ENCODE results near the gene CHCHD4. TPM values are rescaled to one million over a fixed set of nuclear protein-coding genes. Genes with fewer than 3 reads are reported as not detected.
"Not testable (repeated sequence)": the region's sequence is repeated elsewhere in the genome, so short reads cannot be mapped to it uniquely, and the experiment has no call there.

CHCHD4 gene
- total RNA-seq, 2 donors from 2014 or later: 17.6 to 18.9 TPM

DNA sequence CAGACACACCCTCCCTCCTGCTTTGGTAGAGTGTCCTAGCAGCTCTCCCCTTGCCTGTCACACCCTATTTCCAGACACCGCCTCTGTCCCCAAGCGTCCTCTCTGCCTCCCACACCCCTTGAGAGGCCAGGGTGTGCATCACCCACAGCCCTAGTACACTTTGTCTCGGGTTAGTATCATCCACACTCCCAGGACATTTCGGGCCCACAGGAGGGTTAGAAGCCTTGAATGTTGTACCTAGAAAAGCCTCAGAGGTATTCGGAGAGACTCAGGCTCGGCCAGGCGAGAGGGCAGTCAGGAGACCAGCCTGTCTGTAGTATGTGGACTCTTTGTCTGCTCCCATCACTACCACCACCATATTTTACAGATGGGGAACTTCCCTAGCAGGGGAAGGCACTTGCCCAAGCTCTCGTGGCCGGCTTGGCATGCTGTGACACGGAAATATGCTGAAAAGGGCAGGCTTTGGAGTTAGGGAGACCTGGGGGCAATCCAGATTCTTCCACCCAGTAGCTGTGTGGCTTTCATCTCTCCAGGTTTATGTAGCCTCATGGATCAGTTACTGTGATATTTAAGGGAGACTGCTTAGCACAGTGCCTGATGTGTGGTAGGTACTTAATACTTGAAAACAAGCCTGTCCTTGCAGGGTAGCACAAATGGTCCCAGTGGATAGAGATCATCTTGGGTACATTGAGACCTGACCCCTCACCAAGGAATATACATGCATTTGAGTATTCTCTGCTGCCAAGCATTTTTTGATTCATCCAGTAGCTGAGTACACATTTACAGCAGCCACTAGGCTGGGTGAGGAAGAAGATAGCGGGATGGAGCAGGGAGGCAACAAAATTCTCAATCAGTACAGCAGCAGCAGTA is 1.6 kb upstream of the CHCHD4 start:
- DNase-seq: no peak
- ATAC-seq: no peak
- intact Hi-C loops (cut with DNase I, micrococcal nuclease): loop anchor here in 1 of 2 donors (5.0 to 10.0 kb wide), 2 partner anchors 51 to 231 kb away; partner anchors contain the start of genes LSM3 and XPC

DNA sequence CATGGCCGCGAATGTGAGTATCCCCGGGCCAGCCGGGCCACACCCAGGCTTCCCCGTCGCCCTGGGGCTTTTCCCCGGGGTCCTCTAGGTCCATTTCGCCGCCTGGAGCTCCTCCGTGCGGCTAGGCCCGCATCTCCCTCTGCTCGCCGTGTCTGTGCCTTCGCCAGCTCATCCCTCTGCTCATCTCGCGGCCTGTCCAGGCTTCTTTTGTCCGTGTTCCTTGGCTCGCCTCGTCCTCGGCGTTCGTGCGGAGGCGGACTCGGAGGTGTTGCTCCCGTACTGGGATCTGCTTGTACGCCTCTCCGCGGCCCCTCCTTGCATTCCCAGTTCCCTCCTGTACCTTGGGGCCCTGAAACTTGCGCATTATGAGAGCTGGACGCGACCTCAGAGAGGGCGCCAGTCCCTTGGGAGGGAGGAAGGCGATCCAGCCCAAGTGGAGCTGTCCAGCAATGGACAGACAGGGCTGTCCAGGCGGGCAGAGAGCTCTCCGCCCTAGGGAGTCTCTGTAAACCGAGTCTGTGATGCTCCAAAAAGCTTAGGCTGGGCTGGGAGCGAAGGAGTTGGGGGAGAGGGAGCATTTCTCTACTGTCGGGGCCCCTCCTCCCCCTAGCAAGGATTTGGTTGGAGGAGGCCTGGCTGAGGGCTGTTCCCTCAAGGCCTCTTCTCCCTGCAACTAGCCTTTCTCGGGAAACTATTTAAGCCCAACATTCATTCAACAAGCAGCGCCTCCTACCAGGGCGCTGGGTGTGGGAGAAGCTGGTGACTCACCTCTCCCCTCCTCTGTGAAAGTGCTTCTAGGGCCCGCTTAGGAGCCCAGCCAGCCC is 735 bp upstream of the CHCHD4 start:
- intact Hi-C loops (cut with DNase I, micrococcal nuclease): loop anchor here in 1 of 2 donors (5.0 to 10.0 kb wide), 2 partner anchors 52 to 231 kb away; partner anchors contain the start of genes LSM3 and XPC
- ATAC-seq: peak; percentile 61
- peak; percentile 59 to 81 for DNase-seq

DNA sequence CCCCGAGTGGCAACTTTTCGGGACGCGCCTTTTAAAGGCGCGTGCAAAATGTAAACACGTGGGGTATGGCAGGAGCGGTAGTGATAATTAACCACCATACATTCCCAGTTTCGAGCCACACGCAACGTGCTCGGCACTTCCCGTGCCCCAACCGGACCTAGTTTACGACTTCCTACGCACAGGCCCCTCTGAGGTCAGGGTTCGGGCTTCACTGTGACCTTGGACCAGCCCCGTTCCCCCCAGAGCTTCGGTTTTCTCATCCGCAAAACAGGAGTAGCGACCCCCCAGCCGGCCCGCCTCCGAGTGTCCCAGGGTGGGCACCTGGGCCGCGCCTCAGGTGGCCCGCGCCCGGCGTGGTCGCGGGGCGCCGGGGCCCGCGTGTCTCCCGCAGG is 451 bp downstream of the CHCHD4 start:
- peak; percentile 78 to 81 for DNase-seq
- intact Hi-C loops (cut with DNase I, micrococcal nuclease): loop anchor here in 1 of 2 donors (10.0 kb wide), 1 partner anchor 229 kb away; no protein-coding TSS in a partner anchor
- peak; percentile 49 for ATAC-seq

DNA sequence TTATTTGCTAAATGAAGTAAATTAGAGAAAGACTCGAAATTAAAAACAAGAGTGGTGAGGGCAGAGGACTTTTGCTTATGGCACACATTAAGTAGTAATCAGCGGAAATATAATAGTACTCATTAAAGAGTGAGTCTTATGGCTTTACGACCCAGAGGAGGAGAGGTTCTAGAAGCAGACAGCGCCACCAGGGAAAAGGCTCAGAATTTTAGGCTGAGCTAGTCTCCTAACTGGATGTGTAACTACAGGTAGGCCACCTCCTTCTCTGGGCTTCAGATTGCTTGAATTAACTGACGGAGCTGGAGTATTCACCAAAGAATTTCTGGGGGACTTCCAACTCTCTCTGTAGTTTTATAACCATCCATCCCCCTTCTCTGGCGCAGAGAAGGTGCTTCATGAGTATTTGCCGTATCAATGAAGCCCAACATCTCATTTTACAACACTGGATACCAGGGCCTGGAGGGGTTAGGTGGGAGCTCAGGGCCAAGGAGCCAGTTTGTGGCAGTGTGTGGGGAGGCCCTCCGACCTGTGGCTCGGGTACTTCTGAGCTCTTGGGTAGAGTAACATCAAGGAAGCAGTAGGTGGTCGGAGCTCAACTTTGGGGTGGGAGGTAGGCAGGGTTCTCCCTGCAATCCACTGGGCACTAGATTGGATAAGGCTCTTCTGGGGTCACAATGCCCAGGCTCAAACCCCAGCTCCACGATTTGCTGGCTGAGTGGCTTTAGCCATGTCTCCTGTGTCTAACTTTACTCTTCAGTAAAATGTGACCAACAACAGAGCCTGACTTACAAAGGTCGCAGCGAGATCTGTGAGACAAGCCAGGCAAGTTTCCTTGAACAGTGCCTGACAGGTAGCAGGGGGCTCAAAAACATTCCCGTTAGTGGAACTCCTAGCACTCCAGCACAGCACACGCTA is 1.1 kb downstream of the CHCHD4 start:
- no peak for ATAC-seq
- DNase-seq: no peak
- intact Hi-C loops (cut with DNase I, micrococcal nuclease): loop anchor here in 1 of 2 donors (10.0 kb wide), 1 partner anchor 229 kb away; no protein-coding TSS in a partner anchor

DNA sequence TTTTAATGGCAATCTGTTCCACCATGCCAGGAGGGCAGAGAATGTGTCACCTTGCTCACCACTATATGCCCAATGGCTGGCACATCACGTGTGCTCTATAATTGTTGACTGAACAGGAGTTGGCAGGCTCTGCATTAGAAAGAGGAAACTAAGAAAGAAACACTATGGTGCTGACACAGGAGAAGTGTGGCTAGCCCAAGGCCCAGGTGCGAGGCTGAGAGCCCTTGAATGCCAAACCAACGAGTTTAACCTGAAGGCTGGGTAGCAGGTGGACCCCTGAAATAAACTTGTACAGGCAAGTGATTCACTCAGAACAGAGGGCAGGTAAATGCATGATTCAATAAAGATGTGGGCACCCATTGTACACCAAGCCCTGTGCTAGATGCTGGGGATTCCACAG is 2.4 kb downstream of the CHCHD4 start:
- intact Hi-C loops (cut with DNase I, micrococcal nuclease): loop anchor here in 1 of 2 donors (10.0 kb wide), 1 partner anchor 228 kb away; no protein-coding TSS in a partner anchor
- DNase-seq: no peak
- ATAC-seq: no peak

DNA sequence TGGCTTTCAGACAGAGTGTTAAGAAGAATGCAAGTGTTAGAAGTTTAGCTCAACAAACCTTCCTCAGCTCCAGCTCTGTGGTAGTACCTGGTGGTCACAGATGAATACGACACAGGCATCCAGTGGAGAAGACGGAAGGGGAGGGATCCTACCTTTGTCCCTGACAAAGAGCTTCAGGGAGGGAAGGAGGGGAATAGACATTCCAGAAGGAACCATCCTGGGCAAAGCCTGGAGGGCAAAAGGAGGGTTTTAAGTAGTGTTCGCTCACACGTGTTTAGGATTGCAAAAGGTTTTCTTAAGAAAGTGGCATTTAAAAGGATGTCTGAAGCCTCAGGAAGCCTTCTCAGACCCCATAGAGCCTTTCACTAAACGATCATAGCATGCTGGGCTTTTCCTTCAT is 2.8 kb downstream of the CHCHD4 start:
- DNase-seq: no peak
- intact Hi-C loops (cut with DNase I, micrococcal nuclease): loop anchor here in 1 of 2 donors (10.0 kb wide), 1 partner anchor 227 kb away; no protein-coding TSS in a partner anchor
- no peak for ATAC-seq

DNA sequence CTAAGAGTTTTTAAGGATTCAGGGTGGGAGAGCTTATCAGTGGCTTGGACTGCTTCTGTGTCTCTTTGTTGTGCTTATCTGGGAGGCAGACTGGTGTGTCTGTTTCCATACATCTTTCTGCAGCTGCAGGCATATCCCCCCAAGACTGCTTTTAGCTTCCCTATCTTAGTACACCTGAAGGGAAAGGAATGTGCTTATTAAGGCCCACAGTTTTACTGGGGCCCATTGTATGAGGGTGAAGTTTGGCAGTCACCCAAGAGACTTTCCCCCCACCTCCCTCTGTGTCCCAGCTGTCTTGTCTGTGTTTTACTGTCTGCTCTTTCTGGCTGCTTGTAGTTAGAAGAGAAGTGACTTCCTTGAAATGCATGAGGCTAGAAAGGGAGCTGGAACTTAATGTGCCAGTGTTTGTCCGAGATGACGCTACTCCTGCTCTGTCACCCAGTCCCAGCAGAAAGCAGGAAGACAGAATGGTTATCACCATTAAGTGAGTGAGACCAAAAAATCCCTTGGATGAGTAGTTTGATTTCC is 3.7 kb downstream of the CHCHD4 start:
- DNase-seq, ATAC-seq: not testable (repeated sequence)
- intact Hi-C loops (cut with DNase I, micrococcal nuclease): loop anchor here in 1 of 2 donors (10.0 kb wide), 1 partner anchor 226 kb away; no protein-coding TSS in a partner anchor

DNA sequence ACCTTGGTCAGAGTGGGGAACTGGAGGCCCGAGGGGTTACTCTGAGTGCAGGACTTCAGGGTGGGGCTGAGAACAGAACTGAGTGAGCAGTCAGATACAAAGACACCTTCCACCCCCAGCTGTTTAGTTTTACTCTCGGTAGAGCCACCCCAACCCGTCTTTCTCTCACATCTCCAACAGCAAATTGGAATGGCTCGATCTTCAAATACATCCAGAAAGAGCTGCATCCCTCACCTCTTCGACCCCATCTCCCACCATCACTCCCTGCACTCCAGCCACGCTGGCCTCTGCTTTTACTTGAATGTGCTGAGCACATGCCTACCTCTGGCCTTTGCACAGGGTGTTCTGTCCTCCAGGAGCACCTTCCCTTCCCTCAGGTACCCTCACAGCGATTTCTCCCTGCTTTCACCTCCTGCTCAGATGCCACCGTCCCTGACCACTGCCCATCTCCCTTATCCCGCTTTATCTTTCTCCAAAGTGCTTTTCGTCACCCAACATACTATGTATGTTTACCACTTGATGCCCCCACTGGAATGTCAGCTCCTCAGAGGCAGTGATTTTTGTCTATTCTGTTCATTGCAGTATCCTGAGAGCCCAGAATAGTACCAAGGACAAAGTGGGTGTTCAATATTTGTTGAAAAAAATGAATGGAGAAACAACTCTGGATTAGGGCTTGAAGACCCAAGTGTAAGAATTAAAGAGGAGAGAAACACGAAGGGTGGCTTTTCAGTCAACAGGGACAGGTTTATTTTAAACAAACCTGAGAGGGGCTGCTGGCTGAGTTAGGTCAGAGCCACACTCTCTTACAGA is 4.4 kb downstream of the CHCHD4 start:
- intact Hi-C loops (cut with DNase I, micrococcal nuclease): loop anchor here in 1 of 2 donors (10.0 kb wide), 1 partner anchor 226 kb away; no protein-coding TSS in a partner anchor
- no peak for ATAC-seq
- no peak for DNase-seq

DNA sequence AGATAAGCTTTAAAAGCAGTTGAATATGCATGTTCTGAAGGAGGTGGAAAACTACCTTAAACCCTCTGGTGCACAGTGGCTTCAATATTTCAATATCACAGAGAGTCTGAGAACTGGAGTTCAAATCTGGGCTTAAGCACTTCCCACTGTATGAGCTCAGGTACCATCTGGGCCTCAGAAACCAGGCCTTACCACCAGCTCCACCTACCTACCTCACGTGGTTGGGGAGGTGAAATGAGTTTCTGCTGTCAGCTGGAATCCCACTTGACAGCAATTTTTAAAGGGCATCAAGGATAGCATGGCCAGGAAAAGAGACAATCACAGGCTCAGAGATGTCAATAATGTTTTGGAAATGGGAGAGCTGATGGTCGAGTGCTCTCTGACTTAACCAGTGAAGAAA is 5.0 kb downstream of the CHCHD4 start:
- DNase-seq (no peak), ATAC-seq (no peak)
- intact Hi-C loops (cut with DNase I, micrococcal nuclease): loop anchor here in 1 of 2 donors (10.0 kb wide), 1 partner anchor 225 kb away; no protein-coding TSS in a partner anchor

DNA sequence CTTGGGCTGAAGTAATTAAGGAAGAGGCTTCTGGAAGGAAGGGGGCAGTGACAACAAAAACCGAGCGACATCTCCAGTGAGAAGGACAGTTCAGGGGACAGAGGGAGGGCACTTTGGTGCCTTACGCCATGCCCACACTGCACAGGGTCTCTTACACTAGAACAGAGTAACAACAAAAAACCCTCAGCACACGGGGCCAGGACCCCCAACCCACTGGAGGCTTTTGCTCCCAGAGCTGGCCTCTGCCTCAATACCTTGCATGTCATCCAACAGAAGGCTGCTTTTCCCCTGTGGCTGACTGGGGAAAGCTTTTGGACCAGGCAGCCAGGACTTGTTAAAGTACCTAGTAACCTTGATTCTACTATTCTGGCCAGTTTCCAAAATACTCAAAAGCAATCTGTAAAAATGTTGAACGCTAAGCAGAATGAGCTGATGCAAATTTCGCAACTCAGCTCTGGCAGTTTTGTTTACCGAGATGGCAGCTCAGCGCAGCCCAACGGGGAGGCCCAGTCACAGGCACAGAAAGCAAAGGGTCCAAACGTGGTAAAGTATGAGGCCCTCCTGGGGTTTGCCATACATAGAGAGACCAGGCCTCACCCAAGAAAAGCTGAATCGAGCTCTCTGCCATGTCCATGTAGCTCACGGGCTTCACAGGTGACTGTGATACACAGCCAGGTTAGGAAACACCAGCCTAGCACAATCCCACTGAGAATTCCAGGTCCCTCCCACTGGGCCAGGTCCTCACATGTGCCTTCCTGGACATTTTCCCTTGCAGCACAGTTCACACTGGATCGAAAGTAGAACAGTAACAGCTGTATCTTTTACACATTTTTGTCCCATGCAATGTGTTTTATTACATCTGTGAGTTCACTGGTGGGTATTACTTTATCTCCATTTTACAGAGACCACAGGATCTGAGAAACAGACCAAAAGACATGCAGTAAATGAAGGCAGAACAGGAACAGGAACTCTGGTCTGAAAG is 6.0 kb downstream of the CHCHD4 start:
- ATAC-seq (no peak), DNase-seq (no peak)
- intact Hi-C loops (cut with DNase I, micrococcal nuclease): no loop called here

DNA sequence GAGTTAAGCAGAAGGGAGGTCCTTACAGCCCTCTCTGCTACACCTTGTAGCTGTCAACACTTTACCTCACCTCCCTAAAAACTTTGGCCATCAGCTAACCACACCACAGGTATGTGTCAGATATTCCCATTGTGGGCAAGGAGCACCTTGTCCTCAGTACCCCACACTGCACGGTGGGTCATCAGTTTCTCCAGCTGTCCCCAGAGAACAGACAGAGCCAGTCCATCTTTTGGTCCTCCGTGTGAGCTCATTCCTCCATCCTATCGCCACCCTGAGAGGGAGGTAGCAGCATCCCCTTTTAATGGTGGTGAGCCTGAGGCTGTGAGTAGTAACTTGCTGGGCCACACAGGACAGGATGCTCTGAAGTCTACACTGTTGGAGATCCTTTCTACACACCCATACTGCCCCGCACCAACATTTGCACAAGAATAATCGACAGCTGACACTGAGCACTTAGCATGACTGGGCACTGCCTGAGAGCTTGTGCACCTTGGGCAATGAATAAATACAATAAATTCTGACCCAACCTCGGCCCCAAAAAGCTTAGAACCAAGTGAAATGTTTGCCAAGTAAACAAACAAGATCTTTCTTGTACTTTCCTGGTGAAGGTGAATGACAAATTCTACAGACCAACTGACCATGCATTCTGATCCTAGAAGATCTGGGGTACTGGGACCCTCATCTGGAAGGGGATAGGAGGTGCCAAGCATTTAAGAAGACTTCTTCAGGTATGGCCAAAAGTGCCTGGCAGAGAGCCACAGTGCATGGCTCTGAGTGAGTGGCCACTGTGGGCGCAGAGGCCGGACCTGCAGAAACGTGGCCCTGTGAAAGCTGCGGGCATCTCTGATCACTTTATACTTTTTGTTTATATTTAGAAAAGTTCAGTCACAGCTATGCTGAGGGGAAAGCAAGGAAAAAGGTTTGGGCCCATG is 6.9 kb downstream of the CHCHD4 start:
- DNase-seq (no peak), ATAC-seq (no peak)
- intact Hi-C loops (cut with DNase I, micrococcal nuclease): no loop called here

DNA sequence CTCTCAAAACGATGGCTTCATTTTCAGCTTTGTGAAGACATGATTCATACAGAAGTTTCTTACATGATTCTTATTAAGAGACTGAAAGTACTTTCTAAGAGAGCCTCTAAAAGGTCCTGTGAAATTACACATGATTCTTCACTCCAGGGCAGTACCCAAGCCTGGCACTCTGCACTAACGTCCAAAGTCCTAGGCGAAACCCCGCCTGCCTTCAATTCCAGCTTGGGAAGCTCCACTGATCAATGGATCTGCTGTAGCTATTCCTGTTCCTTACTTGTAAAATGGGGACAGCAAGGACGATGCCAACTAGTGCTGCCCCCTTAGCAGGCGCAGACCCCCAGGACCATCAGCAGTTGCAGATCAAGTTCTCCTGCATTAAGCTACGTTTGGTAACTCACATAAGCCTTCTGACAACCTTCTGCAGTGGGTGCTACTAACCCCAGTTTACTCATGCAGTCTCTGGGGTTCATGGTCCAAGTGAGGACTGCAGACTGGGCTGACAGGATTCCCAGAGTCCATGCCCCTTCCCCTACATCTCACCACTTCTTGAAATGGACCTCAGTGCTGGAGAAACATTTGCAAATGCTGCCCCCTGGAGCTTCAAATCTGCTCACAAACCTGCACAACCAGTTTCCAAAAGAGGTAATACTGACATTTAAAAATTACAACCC is 10.6 kb downstream of the CHCHD4 start:
- DNase-seq (no peak), ATAC-seq (peak; percentile 87)
- intact Hi-C loops (cut with DNase I, micrococcal nuclease): no loop called here

DNA sequence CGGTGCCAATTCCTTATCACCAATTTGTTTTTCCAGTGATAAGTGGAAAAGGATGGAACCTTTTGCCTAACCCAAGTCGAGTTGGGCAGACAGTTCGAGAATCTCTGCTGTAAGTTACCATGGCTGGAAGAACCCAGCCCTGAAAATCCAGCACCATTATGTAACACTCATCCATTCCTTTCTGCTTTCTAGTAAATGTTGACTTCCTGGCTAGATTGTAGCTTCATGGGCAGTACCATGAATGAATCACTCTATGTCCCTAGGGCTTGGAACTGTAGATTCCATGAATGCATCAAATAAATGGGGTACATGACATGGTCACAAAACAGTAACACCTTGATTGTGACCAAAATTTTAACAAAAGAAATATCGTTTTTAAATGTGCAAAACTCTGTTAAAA is 14.0 kb downstream of the CHCHD4 start:
- no peak for ATAC-seq
- intact Hi-C loops (cut with DNase I, micrococcal nuclease): no loop called here
- DNase-seq: no peak

DNA sequence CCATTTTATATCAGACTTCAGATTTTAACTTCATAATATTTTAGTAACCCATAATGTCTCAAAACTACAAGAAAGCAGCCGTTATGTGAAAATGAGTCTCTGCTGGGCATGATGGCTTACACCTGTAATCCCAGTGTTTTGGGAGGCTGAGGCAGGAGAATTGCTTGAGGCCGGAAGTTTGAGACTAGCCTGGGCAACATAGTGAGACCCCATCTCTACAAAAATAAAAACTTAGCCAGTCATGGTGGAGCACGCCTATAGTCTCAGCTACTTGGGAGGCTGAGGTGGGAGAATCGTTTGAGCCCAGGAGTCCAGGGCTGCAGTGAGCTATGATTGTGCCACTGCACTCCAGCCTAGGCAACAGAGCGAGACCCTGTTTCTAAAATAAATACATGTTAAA is 14.8 kb downstream of the CHCHD4 start:
- intact Hi-C loops (cut with DNase I, micrococcal nuclease); DNase-seq; ATAC-seq: not testable (repeated sequence)
